GM18861 (cell line): ENCODE results near the gene BAHD1.

Source experiments
- ATAC-seq: cut with Tn5 transposase; IDR thresholded peaks from one replicate; pipeline ENCODE4 v1.9.1; 2021; ENCODE audit not compliant: unreplicated experiment

BAHD1 gene

GRCh38 chr15:40421246-40422157, 19.3 kb upstream of the BAHD1 start:
- no peak for ATAC-seq

- no peak for ATAC-seq
These were observed 16.2 kb upstream of the BAHD1 start for GRCh38 chr15:40424483-40425115.

- ATAC-seq = no peak
These were observed 15.1 kb upstream of the BAHD1 start for GRCh38 chr15:40425681-40426080.

DNA sequence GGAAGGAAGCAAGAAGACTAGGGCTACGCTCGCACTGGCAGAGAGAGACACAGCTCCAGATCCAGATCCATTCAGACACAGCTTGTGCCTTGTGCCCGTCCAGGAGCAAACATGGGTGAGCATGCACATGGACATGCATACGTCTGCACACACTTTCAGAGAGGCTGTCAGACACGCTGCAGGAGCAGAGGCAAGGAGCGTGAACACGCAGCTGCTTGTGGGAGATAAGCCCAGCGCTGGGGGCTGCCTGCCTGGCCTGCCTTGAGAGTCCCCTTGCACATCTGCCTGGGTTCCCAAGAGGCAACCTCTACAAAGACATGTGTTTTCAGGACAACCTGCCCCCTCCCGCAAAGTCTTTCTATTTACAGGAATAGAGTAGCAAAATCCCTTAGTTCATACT, 13.6 kb upstream of the BAHD1 start:
- no peak for ATAC-seq

DNA sequence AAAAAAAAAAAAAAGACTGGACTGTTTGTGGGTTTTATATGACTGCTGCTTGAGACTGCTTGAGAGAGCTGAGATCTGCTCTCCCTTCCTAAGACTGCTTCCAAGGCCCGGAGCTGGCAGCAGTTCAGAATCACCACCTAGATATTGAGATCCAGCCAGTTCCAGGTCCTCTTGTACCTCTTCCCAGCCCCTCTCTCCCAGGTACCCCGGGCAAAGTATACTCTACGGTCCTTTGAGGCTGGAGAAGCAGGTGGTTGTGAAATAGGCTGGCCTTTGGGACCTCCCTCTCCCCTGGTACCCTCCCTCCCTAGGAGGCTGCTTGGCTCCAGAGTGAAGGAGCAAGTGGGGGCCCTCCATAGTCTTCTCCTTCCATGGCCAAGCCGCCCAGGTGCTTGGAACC, 12.6 kb upstream of the BAHD1 start:
- ATAC-seq = no peak

- no peak for ATAC-seq
These were observed 11.6 kb upstream of the BAHD1 start for GRCh38 chr15:40429068-40429710.

DNA sequence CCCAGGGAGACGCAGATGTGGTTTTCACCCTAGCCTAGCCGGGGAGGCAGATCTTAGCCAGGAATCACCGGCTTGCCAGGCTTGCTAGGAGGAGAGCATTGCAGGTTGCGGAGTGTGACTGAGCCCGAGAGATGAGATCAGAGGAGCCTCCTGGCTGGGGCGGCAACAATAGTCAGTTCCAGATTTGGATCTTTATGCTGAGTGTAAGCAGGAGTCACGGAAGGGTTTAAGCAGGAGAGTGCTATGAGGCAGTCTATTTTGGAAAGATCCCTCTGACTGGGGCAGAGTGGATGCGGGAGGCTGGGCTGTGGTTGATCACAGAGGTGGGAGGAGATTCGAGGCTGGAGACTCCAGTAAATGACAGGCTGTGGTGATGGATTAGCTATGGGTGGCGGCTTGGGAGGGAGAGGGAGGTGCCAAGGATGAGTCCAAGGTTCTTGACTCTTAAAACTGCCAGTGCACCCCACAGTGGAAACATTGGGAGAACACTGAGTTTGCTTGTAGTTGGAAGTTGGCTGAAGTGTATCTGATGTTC, 10.4 kb upstream of the BAHD1 start:
- ATAC-seq = no peak

DNA sequence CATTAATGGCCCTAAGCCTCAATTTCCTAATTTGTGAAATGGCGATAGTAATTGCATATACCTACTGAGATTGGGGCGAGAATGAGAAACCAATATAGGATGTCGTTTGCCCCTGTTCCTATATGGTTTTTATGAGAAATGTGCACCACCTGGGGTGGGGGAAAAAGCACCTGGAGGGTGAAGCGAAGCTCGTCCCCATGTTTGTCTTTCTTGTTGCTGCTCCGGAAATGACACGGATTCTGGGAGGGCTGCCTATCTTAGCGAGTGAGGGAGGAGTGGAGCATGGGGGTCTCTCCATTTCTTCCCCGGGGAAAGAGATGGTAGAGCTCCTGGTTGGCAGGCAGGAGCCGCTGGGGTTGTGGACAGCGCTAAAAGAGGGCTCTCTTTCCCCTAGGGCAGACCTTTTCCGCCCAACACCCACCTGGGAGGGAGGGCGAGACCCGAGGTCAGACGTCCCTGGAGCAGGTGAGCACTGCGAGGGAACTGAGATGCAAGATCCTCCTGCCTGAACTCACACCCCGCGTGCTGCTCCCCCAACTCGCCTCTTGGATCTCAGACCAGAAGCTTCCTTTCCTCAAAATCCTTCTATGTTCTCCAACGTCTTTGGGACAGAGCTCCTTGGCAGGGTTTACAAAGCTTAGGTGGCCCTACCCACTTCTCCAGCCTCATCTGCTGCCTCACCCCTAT, 5.6 kb upstream of the BAHD1 start:
- no peak for ATAC-seq

GRCh38 chr15:40435710-40436089, 5.1 kb upstream of the BAHD1 start:
- no peak for ATAC-seq

- no peak for ATAC-seq
These were observed 4.4 kb upstream of the BAHD1 start for GRCh38 chr15:40436116-40436891.

- no peak for ATAC-seq
These were observed 3.6 kb upstream of the BAHD1 start for GRCh38 chr15:40436892-40437751.

GRCh38 chr15:40437752-40438687, 2.7 kb upstream of the BAHD1 start:
- ATAC-seq = no peak

- ATAC-seq = no peak
These were observed 2.0 kb upstream of the BAHD1 start for GRCh38 chr15:40438712-40439111.

DNA sequence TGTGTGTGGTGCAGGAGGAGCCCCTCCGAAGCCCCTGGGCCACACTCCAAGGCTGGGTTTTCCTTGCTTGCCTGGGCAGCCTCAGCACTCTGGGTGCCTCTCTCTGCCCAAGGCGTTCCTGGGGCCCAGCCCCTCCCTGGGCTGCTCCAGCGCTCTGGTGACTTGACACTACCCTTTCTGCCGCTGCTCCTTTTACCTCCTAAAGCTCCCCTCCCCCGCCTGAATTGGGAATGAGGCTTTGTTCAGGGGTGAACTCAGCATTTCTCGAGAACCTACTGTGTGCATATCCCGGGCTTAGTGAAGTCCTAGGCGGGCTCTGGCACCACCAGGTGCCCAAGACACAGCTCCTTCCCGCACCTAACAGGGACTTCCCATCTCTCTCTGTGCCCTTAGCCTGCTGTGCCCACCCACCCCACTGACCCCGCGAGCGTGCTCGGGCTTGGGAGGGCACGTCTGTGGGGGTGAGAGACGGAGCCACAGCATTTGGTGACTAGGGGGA, 1.2 kb upstream of the BAHD1 start:
- ATAC-seq = no peak

DNA sequence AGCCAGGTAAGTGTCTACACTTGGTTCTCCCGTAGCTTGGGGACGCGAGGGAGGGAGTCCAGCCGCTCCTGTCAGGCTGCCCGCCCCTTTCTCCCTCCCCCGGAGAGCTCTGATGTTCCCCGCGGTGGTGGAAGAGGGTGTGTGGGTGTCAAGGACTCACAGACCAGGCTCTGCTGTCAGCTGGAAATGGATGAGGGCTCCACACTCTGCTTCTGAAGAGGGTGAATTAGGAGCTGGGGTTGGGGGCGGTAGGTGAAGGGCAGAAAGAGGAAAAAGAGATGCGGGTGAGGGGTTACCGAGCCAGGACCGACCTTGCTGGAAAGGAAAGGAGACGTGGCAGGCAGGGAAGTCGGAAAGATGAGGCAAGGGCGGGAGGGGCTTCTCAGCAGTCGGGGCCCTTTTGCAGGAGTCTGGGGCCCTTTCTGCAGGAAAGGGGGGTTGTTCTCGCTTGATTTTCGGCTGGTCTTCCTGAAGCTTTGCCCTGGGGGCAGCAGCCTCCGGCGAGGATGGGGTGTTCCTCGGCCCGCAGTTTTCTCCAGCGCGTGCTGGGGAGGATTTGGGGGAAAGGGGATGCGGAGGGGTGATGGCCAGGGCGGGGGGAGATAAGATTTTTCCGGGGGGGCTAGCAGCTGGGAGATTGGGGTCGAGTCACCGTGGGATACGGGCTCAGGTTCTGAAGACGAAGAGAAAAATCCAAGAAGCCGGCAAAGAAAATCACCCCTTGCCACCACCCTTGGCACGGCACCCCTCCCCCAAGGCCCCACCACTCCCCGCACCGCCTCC, 602 bp upstream of the BAHD1 start:
- no peak for ATAC-seq

DNA sequence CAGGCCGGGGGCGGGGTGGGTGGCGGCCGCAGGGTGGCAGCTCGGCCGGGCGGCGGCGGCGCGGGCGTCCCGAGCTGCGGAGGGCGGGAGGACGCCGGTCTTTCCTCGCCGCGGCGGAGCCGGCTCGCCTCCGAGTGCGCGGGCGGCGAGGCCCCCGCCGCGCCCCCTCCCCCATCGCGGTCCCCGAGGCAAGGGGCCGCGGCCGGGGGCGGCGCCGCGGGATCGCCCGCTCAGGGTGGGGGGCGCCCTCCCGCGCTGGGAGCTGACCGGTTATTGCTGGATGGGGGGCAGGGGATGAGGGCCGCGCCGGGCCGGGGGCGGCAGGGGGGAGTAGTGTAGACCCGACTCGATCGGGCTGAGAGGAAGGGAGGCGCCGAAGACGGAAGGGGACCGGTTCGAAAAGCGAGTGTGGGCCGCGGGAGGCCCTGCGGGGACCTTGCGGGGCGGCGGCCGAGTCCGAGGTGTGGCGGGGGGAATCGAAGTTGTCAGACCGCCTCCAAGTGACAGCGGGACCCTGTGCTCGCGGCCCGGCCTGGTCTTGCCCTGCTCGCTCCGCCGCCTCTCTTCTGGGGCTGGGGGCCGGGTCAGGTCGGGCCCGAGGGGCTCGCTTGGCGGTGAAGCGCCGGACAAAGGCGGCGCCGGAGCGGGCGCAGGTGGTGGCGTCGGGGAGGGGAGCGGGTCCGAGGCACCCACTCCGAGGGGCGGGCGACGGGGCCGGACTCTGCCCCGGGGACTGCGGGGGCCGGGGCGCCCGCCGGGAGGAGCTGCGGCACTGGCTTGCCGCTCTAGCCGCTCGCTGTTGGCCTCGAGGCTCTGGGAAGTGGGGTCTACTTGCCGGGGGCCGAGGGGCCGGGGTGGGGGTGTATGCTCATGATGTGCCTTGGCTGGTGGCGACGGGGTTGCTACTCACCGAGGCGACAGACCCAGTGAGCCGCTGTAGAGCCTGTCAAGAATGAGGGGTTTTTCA, 1.1 kb downstream of the BAHD1 start:
- ATAC-seq = no peak
